ENCODE data around the gene PIGBOS1. TPM values are rescaled to one million over a fixed set of nuclear protein-coding genes. Genes with fewer than 3 reads are reported as not detected.
A peak's percentile ranks its signal among the peaks of the same experiment; 100 is the strongest.

The PIGBOS1 gene, protein sequence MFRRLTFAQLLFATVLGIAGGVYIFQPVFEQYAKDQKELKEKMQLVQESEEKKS
- total RNA-seq: 10 to 100 TPM in 1 of 4 donors, 1 to 10 TPM in 3; 4.1 to 17.8 (median 8.9) TPM

DNA sequence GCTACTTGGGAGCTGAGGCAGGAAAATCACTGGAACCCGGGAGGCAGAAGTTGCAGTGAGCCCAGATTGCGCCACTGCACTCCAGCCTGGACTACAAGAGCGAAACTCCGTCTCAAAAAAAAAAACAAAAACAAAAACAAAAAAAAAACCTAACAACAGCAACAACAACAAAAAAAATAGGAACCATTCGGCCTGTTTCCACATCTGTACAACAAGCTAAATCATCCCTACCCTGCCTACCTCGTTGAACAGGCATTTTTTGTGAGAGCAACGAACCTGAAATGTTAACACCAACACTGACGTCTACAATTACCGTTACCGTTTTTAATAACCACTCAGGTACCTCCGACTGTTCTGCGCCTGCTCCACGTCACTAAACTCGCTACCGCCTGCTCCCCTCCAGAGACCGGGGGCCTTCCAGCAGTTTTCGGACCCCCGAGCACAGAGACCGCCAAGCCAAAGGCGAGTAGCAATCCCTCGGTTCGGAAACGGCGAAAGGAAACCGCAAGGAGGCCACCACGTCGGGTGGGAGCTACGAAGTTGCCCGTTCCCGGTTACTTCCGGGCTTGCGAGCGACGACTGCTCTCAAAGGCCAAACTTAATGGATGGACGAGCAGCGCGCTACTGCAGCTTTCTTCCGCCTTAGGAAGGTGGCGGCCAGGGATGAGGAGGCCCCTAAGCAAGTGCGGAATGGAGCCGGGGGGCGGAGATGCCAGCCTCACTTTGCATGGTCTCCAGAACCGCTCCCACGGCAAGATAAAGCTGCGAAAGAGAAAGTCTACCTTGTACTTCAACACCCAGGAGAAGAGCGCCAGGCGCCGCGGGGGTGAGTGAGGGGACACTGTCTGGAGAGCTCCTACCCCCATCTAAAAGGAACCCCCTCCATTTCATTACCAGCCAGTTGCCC is at the start of gene PIGBOS1, which contains the start of gene PIGB:
TSS of gene PIGBOS1 (minus strand) at position 536 of the 907 bp plus-strand sequence. CDS start 1,331 bp downstream, outside the sequence.
TSS of gene PIGB (plus strand) at position 635 of the 907 bp plus-strand sequence. CDS start at position 664, 29 bp downstream.
- no peaks in the 10 kb centered on the region for H3K9me3 ChIP-seq
- H3K4me3 ChIP-seq: peak within 1 kb of the TSS; percentile 90
- no peaks in the 10 kb centered on the region for H3K36me3 ChIP-seq
- DNase-seq (ENCODE audit: low spot score in 2 of 2): peak; percentile 91 to 92
- under 1% methylated on average over 47 of the region's 49 CpGs for WGBS
- H3K4me1 ChIP-seq: peaks cover 30% of the 10 kb centered on the region
- TF ChIP-seq, protein P1, sequence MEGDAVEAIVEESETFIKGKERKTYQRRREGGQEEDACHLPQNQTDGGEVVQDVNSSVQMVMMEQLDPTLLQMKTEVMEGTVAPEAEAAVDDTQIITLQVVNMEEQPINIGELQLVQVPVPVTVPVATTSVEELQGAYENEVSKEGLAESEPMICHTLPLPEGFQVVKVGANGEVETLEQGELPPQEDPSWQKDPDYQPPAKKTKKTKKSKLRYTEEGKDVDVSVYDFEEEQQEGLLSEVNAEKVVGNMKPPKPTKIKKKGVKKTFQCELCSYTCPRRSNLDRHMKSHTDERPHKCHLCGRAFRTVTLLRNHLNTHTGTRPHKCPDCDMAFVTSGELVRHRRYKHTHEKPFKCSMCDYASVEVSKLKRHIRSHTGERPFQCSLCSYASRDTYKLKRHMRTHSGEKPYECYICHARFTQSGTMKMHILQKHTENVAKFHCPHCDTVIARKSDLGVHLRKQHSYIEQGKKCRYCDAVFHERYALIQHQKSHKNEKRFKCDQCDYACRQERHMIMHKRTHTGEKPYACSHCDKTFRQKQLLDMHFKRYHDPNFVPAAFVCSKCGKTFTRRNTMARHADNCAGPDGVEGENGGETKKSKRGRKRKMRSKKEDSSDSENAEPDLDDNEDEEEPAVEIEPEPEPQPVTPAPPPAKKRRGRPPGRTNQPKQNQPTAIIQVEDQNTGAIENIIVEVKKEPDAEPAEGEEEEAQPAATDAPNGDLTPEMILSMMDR (IDR thresholded peaks at IDR 0.05): no peak
- TF ChIP-seq EP300 (IDR thresholded peaks at IDR 0.05) (no peak), POLR2A (IDR thresholded peaks at IDR 0.05) (peak in 1 of 2 donors; percentile 63), POLR2AphosphoS5 (IDR thresholded peaks at IDR 0.05) (peak; percentile 49 to 97 (median 60))
- H3K27me3 ChIP-seq: no peaks in the 10 kb centered on the region
- peak within 1 kb of the TSS; percentile 92 for H3K27ac ChIP-seq

DNA sequence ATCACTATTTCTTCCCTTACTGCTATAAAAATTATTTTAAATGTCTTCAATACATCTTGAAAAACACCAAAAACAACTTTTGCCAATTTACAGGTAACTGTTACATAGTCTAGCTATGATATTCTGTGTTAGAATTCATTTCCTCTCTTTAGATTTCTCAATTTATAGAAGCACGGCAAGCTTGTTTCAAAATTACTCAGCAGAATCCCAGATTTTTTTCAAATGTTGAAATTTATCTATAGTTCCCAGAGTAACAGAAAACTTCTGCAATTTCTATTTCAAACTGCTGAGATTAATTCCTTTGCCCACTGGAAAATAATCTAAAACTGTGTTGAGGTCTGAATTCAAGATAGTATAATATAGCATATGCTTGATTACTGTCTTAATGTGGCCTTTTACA is 48.1 kb upstream of the PIGBOS1 start:
- TF ChIP-seq POLR2AphosphoS5 (IDR thresholded peaks at IDR 0.05): no peak
- TF ChIP-seq EP300 (IDR thresholded peaks at IDR 0.05): no peak
- TF ChIP-seq POLR2A (IDR thresholded peaks at IDR 0.05): no peak
- TF ChIP-seq, protein P1 (IDR thresholded peaks at IDR 0.05): no peak
- Histone ChIP-seq H3K9me3 (no peaks in the 10 kb centered on the region), H3K4me1 (no peaks in the 10 kb centered on the region), H3K36me3 (peaks cover 37% of the 10 kb centered on the region), H3K27ac (no peak overlapping the region), H3K27me3 (no peaks in the 10 kb centered on the region), H3K4me3 (no peak overlapping the region)
- WGBS: 92% methylated on average over 1 of the region's 1 CpG
- no peak for DNase-seq (ENCODE audit: low spot score in 2 of 2)

DNA sequence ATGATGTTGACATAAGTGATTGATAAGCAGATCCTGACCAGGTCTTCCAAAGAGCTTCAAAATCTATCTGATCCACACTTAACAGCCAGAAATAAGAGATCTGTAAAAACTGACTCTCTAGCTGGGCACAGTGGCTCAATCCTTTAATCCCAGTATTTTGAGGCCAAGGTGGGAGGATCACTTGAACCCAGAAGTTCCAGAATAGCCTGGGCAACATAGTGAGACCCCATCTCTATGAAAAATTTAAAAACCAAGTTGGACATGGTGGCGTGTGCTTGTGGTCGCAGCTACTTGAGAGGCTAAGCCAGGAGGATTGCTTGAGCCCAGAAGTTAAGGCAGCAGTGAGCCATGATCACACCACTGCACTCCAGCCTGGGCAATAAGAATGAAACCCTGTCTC is 43.7 kb upstream of the PIGBOS1 start:
- no peaks in the 10 kb centered on the region for H3K9me3 ChIP-seq
- no peak overlapping the region for H3K4me3 ChIP-seq
- peaks cover 33% of the 10 kb centered on the region for H3K36me3 ChIP-seq
- H3K27ac ChIP-seq: no peak overlapping the region
- no peak for TF ChIP-seq EP300 (IDR thresholded peaks at IDR 0.05)
- H3K4me1 ChIP-seq: no peaks in the 10 kb centered on the region
- DNase-seq (ENCODE audit: low spot score in 2 of 2): no peak
- WGBS: 95% methylated on average over 2 of the region's 2 CpGs
- no peaks in the 10 kb centered on the region for H3K27me3 ChIP-seq

GRCh38 chr15:55361048-55361447 is 42.1 kb upstream of the PIGBOS1 start:
- DNase-seq (ENCODE audit: low spot score in 2 of 2): no peak
- WGBS: 91% methylated on average over 10 of the region's 10 CpGs
- no peaks in the 10 kb centered on the region for H3K27me3 ChIP-seq
- no peak overlapping the region for H3K4me3 ChIP-seq
- no peaks in the 10 kb centered on the region for H3K4me1 ChIP-seq
- no peaks in the 10 kb centered on the region for H3K9me3 ChIP-seq
- no peak overlapping the region for H3K27ac ChIP-seq
- no peak for TF ChIP-seq POLR2A (IDR thresholded peaks at IDR 0.05)
- TF ChIP-seq EP300 (IDR thresholded peaks at IDR 0.05): no peak
- TF ChIP-seq POLR2AphosphoS5 (IDR thresholded peaks at IDR 0.05): no peak
- TF ChIP-seq, protein P1 (IDR thresholded peaks at IDR 0.05): no peak
- H3K36me3 ChIP-seq: peaks cover 36% of the 10 kb centered on the region

DNA sequence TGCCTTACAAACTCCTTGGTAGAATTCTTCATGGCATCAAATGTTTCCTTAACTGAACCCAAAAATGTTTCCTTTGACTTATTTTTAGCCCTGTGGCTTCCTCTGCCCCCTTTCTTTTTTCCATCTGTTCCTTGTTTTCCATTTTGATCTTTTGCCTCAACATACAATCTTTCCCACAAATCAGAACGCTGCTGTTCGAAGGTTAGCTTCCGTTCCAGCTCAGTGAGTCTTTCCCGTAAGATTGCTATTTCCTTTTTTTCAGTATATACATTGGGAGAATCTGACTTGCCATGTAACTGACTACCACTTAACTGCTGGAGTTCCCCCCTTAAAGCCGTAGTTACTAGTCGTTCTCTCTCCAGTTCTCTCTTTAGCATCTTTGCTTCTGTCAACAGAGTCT is 41.3 kb upstream of the PIGBOS1 start:
- no peaks in the 10 kb centered on the region for H3K9me3 ChIP-seq
- H3K27ac ChIP-seq: no peak overlapping the region
- no peaks in the 10 kb centered on the region for H3K27me3 ChIP-seq
- H3K4me1 ChIP-seq: no peaks in the 10 kb centered on the region
- H3K4me3 ChIP-seq: no peak overlapping the region
- 48% methylated on average over 6 of the region's 6 CpGs for WGBS
- peaks cover 40% of the 10 kb centered on the region for H3K36me3 ChIP-seq
- DNase-seq (ENCODE audit: low spot score in 2 of 2): no peak
- TF ChIP-seq EP300 (IDR thresholded peaks at IDR 0.05) (no peak), POLR2AphosphoS5 (IDR thresholded peaks at IDR 0.05) (no peak), POLR2A (IDR thresholded peaks at IDR 0.05) (no peak)
- TF ChIP-seq, protein P1 (IDR thresholded peaks at IDR 0.05): no peak
